ES-I3 (cell line): ENCODE measurements around the gene CBX6.

ENCODE experiments used
- H3K36me3 ChIP-seq: 2 replicates; pipeline ENCODE4 v1.6.1; 2013; ENCODE audit warnings: mild to moderate bottlenecking, low read length, control low read depth, moderate library complexity; ENCODE audit not compliant: insufficient read depth
- H3K4me1 ChIP-seq: 2 replicates; pipeline ENCODE4 v1.6.1; 2013; ENCODE audit warnings: mild to moderate bottlenecking, control low read depth, low read length; ENCODE audit not compliant: insufficient read depth
- H3K9ac ChIP-seq: 2 replicates; pipeline ENCODE4 v1.6.1; 2013; ENCODE audit warnings: low read depth, mild to moderate bottlenecking, low read length, moderate library complexity
- H3K9me3 ChIP-seq: 2 replicates; pipeline ENCODE4 v1.6.1; 2013; ENCODE audit warnings: mild to moderate bottlenecking, low read length, moderate library complexity; ENCODE audit not compliant: control insufficient read depth, insufficient read depth

Gene CBX6

GRCh38 chr22:38881997-38882879 is 10.2 kb upstream of the CBX6 start:
- Histone ChIP-seq H3K9ac (no peak overlapping the region), H3K36me3 (no peaks in the 10 kb centered on the region), H3K4me1 (no peaks in the 10 kb centered on the region), H3K9me3 (no peaks in the 10 kb centered on the region)

- Histone ChIP-seq H3K4me1 (no peaks in the 10 kb centered on the region), H3K9ac (no peak overlapping the region), H3K36me3 (no peaks in the 10 kb centered on the region), H3K9me3 (no peaks in the 10 kb centered on the region)
Measured at GRCh38 chr22:38881464-38881871, 9.5 kb upstream of the CBX6 start.

GRCh38 chr22:38879961-38880360 is 7.9 kb upstream of the CBX6 start:
- no peak overlapping the region for H3K9ac ChIP-seq
- H3K9me3 ChIP-seq, result no peaks in the 10 kb centered on the region
- no peaks in the 10 kb centered on the region for H3K36me3 ChIP-seq
- peaks cover 8% of the 10 kb centered on the region for H3K4me1 ChIP-seq

- Histone ChIP-seq H3K9me3 (no peaks in the 10 kb centered on the region), H3K36me3 (no peaks in the 10 kb centered on the region), H3K9ac (no peak overlapping the region), H3K4me1 (peaks cover 8% of the 10 kb centered on the region)
Measured at GRCh38 chr22:38879108-38879729, 7.2 kb upstream of the CBX6 start.

- no peaks in the 10 kb centered on the region for H3K36me3 ChIP-seq
- no peaks in the 10 kb centered on the region for H3K9me3 ChIP-seq
- H3K4me1 ChIP-seq, result peaks cover 18% of the 10 kb centered on the region
- H3K9ac ChIP-seq, result no peak overlapping the region
Measured at GRCh38 chr22:38878001-38878400, 6.0 kb upstream of the CBX6 start.

- peaks cover 4% of the 10 kb centered on the region; the same call in 1 of the 2 replicates for H3K36me3 ChIP-seq
- H3K9ac ChIP-seq, result no peak overlapping the region
Measured at GRCh38 chr22:38874529-38875222, 2.7 kb upstream of the CBX6 start.

GRCh38 chr22:38873469-38874411 is 1.7 kb upstream of the CBX6 start:
- H3K4me1 ChIP-seq, result peaks cover 18% of the 10 kb centered on the region
- H3K9me3 ChIP-seq, result no peaks in the 10 kb centered on the region
- peak overlapping the region; percentile 79; the same call in 1 of the 2 replicates for H3K9ac ChIP-seq
- peaks cover 9% of the 10 kb centered on the region; the same call in 1 of the 2 replicates for H3K36me3 ChIP-seq

More at GRCh38 chr22:38874529-38875222, 2.7 kb upstream of the CBX6 start:
- H3K9me3 ChIP-seq, result no peaks in the 10 kb centered on the region
- H3K4me1 ChIP-seq, result peaks cover 18% of the 10 kb centered on the region

GRCh38 chr22:38872831-38873248 is 824 bp upstream of the CBX6 start:
- peak overlapping the region; percentile 79 for H3K9ac ChIP-seq
- H3K4me1 ChIP-seq, result peaks cover 18% of the 10 kb centered on the region
- H3K36me3 ChIP-seq, result peaks cover 9% of the 10 kb centered on the region; the same call in 1 of the 2 replicates
- H3K9me3 ChIP-seq, result no peaks in the 10 kb centered on the region

GRCh38 chr22:38871360-38872171 is 450 bp downstream of the CBX6 start:
- peaks cover 9% of the 10 kb centered on the region; the same call in 1 of the 2 replicates for H3K36me3 ChIP-seq
- peak overlapping the region; percentile 79 for H3K9ac ChIP-seq

GRCh38 chr22:38870791-38871359 is 1.1 kb downstream of the CBX6 start:
- Histone ChIP-seq H3K36me3 (peaks cover 9% of the 10 kb centered on the region; the same call in 1 of the 2 replicates), H3K9me3 (no peaks in the 10 kb centered on the region), H3K9ac (peak overlapping the region; percentile 79), H3K4me1 (peaks cover 12% of the 10 kb centered on the region)

More at GRCh38 chr22:38871360-38872171, 450 bp downstream of the CBX6 start:
- Histone ChIP-seq H3K9me3 (no peaks in the 10 kb centered on the region), H3K4me1 (peaks cover 18% of the 10 kb centered on the region)

- Histone ChIP-seq H3K9me3 (no peaks in the 10 kb centered on the region), H3K36me3 (peaks cover 9% of the 10 kb centered on the region; the same call in 1 of the 2 replicates), H3K9ac (no peak overlapping the region), H3K4me1 (peaks cover 10% of the 10 kb centered on the region)
Measured at GRCh38 chr22:38870312-38870741, 1.7 kb downstream of the CBX6 start.

GRCh38 chr22:38869663-38870062 is 2.4 kb downstream of the CBX6 start:
- Histone ChIP-seq H3K36me3 (peaks cover 9% of the 10 kb centered on the region; the same call in 1 of the 2 replicates), H3K9me3 (no peaks in the 10 kb centered on the region), H3K9ac (no peak overlapping the region), H3K4me1 (peaks cover 15% of the 10 kb centered on the region)
